HepG2 (cell line): Measurements from ENCODE around the gene DRAXIN. TPM values are rescaled to one million over a fixed set of nuclear protein-coding genes. Genes with fewer than 3 reads are reported as not detected.
A peak's percentile ranks its signal among the peaks of the same experiment; 100 is the strongest.

Experiments
- ATAC-seq: fragments of 200-7000 bp; cut with Tn5 transposase; 3 replicates; pipeline ENCODE4 v1.9.1; 2020; ENCODE audit warnings: mild to moderate bottlenecking, moderate library complexity
- BruUV-seq: library from RNA; stranded (reverse); fragments of 400-500 nt; replicated peaks from 2 replicates; lab custom pipeline; 2021; lab: Mats Ljungman, UMichigan
- CTCF ChIA-PET: fragments of 300-600 bp; formaldehyde crosslinking; extraction: SDS; loops from one replicate; lab custom pipeline; 2021; ENCODE audit warnings: low total read pairs, inconsistent platforms, low intra/inter-chr PET ratio; lab: Yijun Ruan, JAX
- POLR2A ChIA-PET: fragments of 350-600 bp; sonication (Branson Sonifier 250); formaldehyde crosslinking; loops from one replicate; lab custom pipeline; 2020; ENCODE audit warnings: antibody characterized with exemption, inconsistent platforms; lab: Yijun Ruan, JAX
- DNase-seq: peaks from one replicate; pipeline ENCODE4 v3.0.0-alpha.2; 2015; ENCODE audit warnings: low spot score
- FAIRE-seq: peaks from 3 replicates; lab custom pipeline; 2011; peaks lifted over from hg19 to GRCh38; lab: Jason Lieb, UNC
- H2AFZ ChIP-seq: one replicate; pipeline ENCODE4 v1.6.1; 2011; ENCODE audit warnings: low read length, inconsistent platforms
- H3K27ac ChIP-seq: fragments of 300-600 bp; 3 replicates; pipeline ENCODE4 v1.8.0; 2011; ENCODE audit warnings: mixed run types, mild to moderate bottlenecking, mixed read lengths, low read length, inconsistent platforms; ENCODE audit not compliant: insufficient read depth; ENCODE audit errors: extremely low read length
- H3K27me3 ChIP-seq, 2 experiments: fragments of 200-600 bp in 1 of 2; 2 replicates in 1 of 2; 3 replicates in 1 of 2; pipeline versions ENCODE4 v1.6.0 to v1.8.0; 2011; ENCODE audit warnings: low read length in 2 of 2, mild to moderate bottlenecking in 2 of 2, moderate library complexity in 2 of 2, inconsistent platforms in 1 of 2; ENCODE audit not compliant: insufficient read depth in 2 of 2, control insufficient read depth in 1 of 2
- H3K36me3 ChIP-seq, 2 experiments: fragments of 200-600 bp in 1 of 2; replicated peaks in 1 of 2; 2 replicates in 1 of 2; 3 replicates in 1 of 2; pipeline versions ENCODE4 v1.5.1 to v1.8.0; 2011; ENCODE audit warnings: low read length in 2 of 2, inconsistent platforms in 1 of 2; ENCODE audit not compliant: insufficient read depth in 2 of 2, control insufficient read depth in 1 of 2
- H3K4me1 ChIP-seq: 2 replicates; pipeline ENCODE4 v1.5.1; 2012; ENCODE audit warnings: low read length, inconsistent platforms; ENCODE audit not compliant: insufficient read depth
- H3K4me2 ChIP-seq: 2 replicates; pipeline ENCODE4 v1.6.0; 2011; ENCODE audit warnings: low read depth, low read length, inconsistent platforms
- H3K4me3 ChIP-seq, 3 experiments: fragments of 200-600 bp in 1 of 3; sonication (generic), shearing (Covaris generic) in 1 of 3; replicated peaks in 1 of 3; 2 replicates each; pipeline ENCODE4 v1.5.1; 2011 to 2016; ENCODE audit warnings: low read length in 3 of 3, inconsistent platforms in 2 of 3, low read depth in 2 of 3, mild to moderate bottlenecking in 2 of 3, control low read depth in 1 of 3, mixed read lengths in 1 of 3; ENCODE audit not compliant: insufficient read depth in 1 of 3
- H3K79me2 ChIP-seq: one replicate; pipeline ENCODE4 v1.6.1; 2011; ENCODE audit warnings: low read length, inconsistent platforms; ENCODE audit not compliant: insufficient read depth
- H3K9ac ChIP-seq: 2 replicates; pipeline ENCODE4 v1.6.0; 2011; ENCODE audit warnings: mild to moderate bottlenecking, low read depth, low read length, inconsistent platforms; ENCODE audit not compliant: insufficient read depth
- H3K9me3 ChIP-seq: 2 replicates; pipeline ENCODE4 v1.5.1; 2012; ENCODE audit warnings: mild to moderate bottlenecking, low read length
- H4K20me1 ChIP-seq: 2 replicates; pipeline ENCODE4 v1.6.0; 2011; ENCODE audit warnings: inconsistent platforms, mild to moderate bottlenecking, low read length, moderate library complexity; ENCODE audit not compliant: insufficient read depth
- KLF12 ChIP-seq: sonication (generic); formaldehyde crosslinking; IDR thresholded peaks from 2 replicates; pipeline ENCODE4 v1.4.0; 2020; ENCODE audit warnings: missing genetic modification reagents, borderline replicate concordance
- ZNF660 ChIP-seq: sonication (generic); formaldehyde crosslinking; IDR thresholded peaks from 2 replicates; pipeline ENCODE4 v1.5.1; 2020; ENCODE audit warnings: mild to moderate bottlenecking, low read depth, missing genetic modification reagents, borderline replicate concordance
- ZSCAN20 ChIP-seq: sonication (generic); formaldehyde crosslinking; IDR thresholded peaks from 2 replicates; pipeline ENCODE4 v1.4.0; 2020; ENCODE audit warnings: missing genetic modification reagents, mild to moderate bottlenecking, borderline replicate concordance
- WGBS: methylation state at CpG from one replicate; pipeline ENCODE4 v1.1.6; 2017; ENCODE audit warnings: low lambda C conversion rate; 5-methylcytosine and 5-hydroxymethylcytosine counted together
- in situ Hi-C: cut with HindIII; loops from 2 replicates; pipeline ENCODE4 v1.10.0; 2017; ENCODE audit warnings: low pct_unique_long_range_greater_than_20kb; ENCODE audit not compliant: extremely low pct_ligation_motif_present
- intact Hi-C: fragments of 100-400 bp; cut with micrococcal nuclease; formaldehyde crosslinking; loops from one replicate; pipeline ENCODE4 v1.10.0; 2022; ENCODE audit not compliant: unreplicated experiment
- polyA plus RNA-seq, 8 experiments: library from polyadenylated mRNA; depleted of rRNA in 3 of 8; stranded (reverse) in 7 of 8; unstranded in 1 of 8; fragments of >200 nt; fragmentation: Illumina TruSeq in 4 of 8; extraction: Trizol in 4 of 8; gene quantifications; 2 replicates each; pipeline versions ENCODE4 v1.2.1 to v1.2.3, GENCODE V29; 2011 to 2016; ENCODE audit warnings: low read depth in 4 of 8, missing spikeins in 1 of 8, mixed read lengths in 1 of 8; ENCODE audit not compliant: insufficient read depth in 1 of 8
- total RNA-seq, 5 experiments: library from RNA; depleted of rRNA; stranded (reverse); fragments of >200 nt; fragmentation: Illumina TruSeq; extraction: Trizol; gene quantifications; 2 replicates each; pipeline ENCODE4 v1.2.3, GENCODE V29; 2016; ENCODE audit warnings: low read depth in 1 of 5
- TF ChIP-seq, protein P1 (sequence below): sonication (generic); formaldehyde crosslinking; IDR thresholded peaks from 2 replicates; pipeline ENCODE4 v1.4.0; 2020; ENCODE audit warnings: missing genetic modification reagents
- TF ChIP-seq, protein P2 (sequence below): sonication (generic); formaldehyde crosslinking; IDR thresholded peaks from 2 replicates; pipeline ENCODE4 v1.4.0; 2020; ENCODE audit warnings: mild to moderate bottlenecking, missing genetic modification reagents

DRAXIN gene
- total and polyA plus RNA-seq, 2 of the 13 experiments (the other 11 are each of a cell fraction or from before 2014, with no cell fraction given): 0.02 TPM; not detected in 1

DNA sequence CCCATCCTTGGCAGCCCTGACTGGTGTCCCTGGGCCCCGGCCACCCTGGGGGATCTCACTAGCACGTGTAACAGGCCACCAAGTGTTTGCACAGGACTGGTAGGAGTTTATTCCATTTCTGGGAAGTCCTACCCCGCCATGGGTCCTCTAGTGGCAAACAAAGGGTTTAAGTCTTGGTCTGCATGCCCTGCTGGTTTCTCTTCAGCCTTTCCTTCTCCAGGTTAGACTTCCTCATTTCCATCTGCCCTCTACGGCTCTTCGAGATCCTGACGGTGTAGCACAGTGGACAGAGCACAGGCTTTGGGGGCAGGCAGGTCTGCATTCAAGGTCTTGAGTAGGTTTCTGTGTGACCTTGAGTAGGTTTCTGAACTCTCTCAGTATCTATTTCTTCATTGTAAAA, 47.3 kb downstream of the DRAXIN start:
- H3K4me1 ChIP-seq: peaks cover 35% of the 10 kb centered on the region
- no peak for FAIRE-seq
- 84% methylated on average over 6 of the region's 6 CpGs for WGBS
- H3K79me2 ChIP-seq: no peaks in the 10 kb centered on the region
- no TSS peak for BruUV-seq
- intact Hi-C loops (no loop called here), in situ Hi-C loops (no loop called here)
- H3K27me3 ChIP-seq: peaks cover 0 to 3% of the 10 kb centered on the region in 2 experiments; a peak in 1 of 5 replicates
- TF ChIP-seq, protein P1, sequence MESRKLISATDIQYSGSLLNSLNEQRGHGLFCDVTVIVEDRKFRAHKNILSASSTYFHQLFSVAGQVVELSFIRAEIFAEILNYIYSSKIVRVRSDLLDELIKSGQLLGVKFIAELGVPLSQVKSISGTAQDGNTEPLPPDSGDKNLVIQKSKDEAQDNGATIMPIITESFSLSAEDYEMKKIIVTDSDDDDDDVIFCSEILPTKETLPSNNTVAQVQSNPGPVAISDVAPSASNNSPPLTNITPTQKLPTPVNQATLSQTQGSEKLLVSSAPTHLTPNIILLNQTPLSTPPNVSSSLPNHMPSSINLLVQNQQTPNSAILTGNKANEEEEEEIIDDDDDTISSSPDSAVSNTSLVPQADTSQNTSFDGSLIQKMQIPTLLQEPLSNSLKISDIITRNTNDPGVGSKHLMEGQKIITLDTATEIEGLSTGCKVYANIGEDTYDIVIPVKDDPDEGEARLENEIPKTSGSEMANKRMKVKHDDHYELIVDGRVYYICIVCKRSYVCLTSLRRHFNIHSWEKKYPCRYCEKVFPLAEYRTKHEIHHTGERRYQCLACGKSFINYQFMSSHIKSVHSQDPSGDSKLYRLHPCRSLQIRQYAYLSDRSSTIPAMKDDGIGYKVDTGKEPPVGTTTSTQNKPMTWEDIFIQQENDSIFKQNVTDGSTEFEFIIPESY (CRISPR knock-in tag): peak; percentile 74
- TF ChIP-seq ZNF660 (CRISPR knock-in tag): no peak
- TF ChIP-seq ZSCAN20 (CRISPR knock-in tag): no peak
- TF ChIP-seq KLF12 (CRISPR knock-in tag): no peak
- TF ChIP-seq, protein P2, sequence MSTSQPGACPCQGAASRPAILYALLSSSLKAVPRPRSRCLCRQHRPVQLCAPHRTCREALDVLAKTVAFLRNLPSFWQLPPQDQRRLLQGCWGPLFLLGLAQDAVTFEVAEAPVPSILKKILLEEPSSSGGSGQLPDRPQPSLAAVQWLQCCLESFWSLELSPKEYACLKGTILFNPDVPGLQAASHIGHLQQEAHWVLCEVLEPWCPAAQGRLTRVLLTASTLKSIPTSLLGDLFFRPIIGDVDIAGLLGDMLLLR: no peak
- H4K20me1 ChIP-seq: no peaks in the 10 kb centered on the region
- no peak for DNase-seq
- no peak overlapping the region for H3K4me3 ChIP-seq
- no peaks in the 10 kb centered on the region for H3K9me3 ChIP-seq
- no peak overlapping the region for H3K9ac ChIP-seq
- ATAC-seq: no peak
- no peak overlapping the region for H3K4me2 ChIP-seq
- H3K36me3 ChIP-seq: no peaks in the 10 kb centered on the region
- ChIA-PET CTCF (no interaction called here), POLR2A (interaction anchor here (3.5 kb wide), 1 partner anchor 170 kb away, joined by 17 read pairs; no protein-coding TSS in a partner anchor)
- H3K27ac ChIP-seq: no peak overlapping the region
- no peak overlapping the region for H2AFZ ChIP-seq
